Stimulated activated CD8-positive, alpha-beta memory T cell treated with anti-CD3 and anti-CD28 coated beads, Interleukin-2, amount 100 ng/mL, for 48 hours (primary cell): ENCODE results near the gene NCOA7.

Source experiments
- DNase-seq, 2 donors: peaks; one replicate each; pipeline ENCODE4 v3.0.0-alpha.2; 2020; ENCODE audit warnings: low read depth in 2 of 2

The NCOA7 gene

GRCh38 chr6:125811259-125811658 is 20.5 kb downstream of the NCOA7 start:
- DNase-seq = no peak

- DNase-seq = no peak
Measured at GRCh38 chr6:125812394-125813292, 21.9 kb downstream of the NCOA7 start.

- no peak for DNase-seq
Measured at GRCh38 chr6:125814481-125814880, 23.7 kb downstream of the NCOA7 start.

GRCh38 chr6:125815080-125815910 is 24.5 kb downstream of the NCOA7 start:
- DNase-seq = no peak

GRCh38 chr6:125816828-125817280 is 26.1 kb downstream of the NCOA7 start:
- no peak for DNase-seq

GRCh38 chr6:125818225-125818657 is 27.5 kb downstream of the NCOA7 start:
- DNase-seq = no peak

- no peak for DNase-seq
Measured at GRCh38 chr6:125818772-125819260, 28.1 kb downstream of the NCOA7 start.

GRCh38 chr6:125819535-125820326 is 29.0 kb downstream of the NCOA7 start:
- no peak for DNase-seq

- no peak for DNase-seq
Measured at GRCh38 chr6:125821825-125822281, 31.1 kb downstream of the NCOA7 start.

GRCh38 chr6:125823180-125823579 is 32.4 kb downstream of the NCOA7 start:
- DNase-seq = no peak

- no peak for DNase-seq
Measured at GRCh38 chr6:125824946-125825771, 34.4 kb downstream of the NCOA7 start.

GRCh38 chr6:125826695-125827463 is 36.1 kb downstream of the NCOA7 start:
- DNase-seq = no peak

- no peak for DNase-seq
Measured at GRCh38 chr6:125827788-125828320, 37.1 kb downstream of the NCOA7 start.

GRCh38 chr6:125828476-125829039 is 37.8 kb downstream of the NCOA7 start:
- no peak for DNase-seq

GRCh38 chr6:125829433-125829832 is 38.7 kb downstream of the NCOA7 start:
- DNase-seq = no peak

- DNase-seq = no peak
Measured at GRCh38 chr6:125831659-125832058, 40.9 kb downstream of the NCOA7 start.

- no peak for DNase-seq
Measured at GRCh38 chr6:125832391-125833117, 41.8 kb downstream of the NCOA7 start.

- DNase-seq = no peak
Measured at GRCh38 chr6:125834348-125834747, 43.6 kb downstream of the NCOA7 start.
